ENCODE data around the gene BNC1.

The BNC1 gene

GRCh38 chr15:83284559-83285283, at the start of gene BNC1:
Gene BNC1 (minus strand): TSS chr15:83284664. CDS start chr15:83284628, 36 bp downstream.
- DNase-seq, result no peak

- no peak for DNase-seq
Measured at GRCh38 chr15:83327041-83327440, 42.6 kb upstream of the BNC1 start.

GRCh38 chr15:83324799-83325198, 40.3 kb upstream of the BNC1 start:
- no peak for DNase-seq

- no peak for DNase-seq
Measured at GRCh38 chr15:83323296-83323711, 38.8 kb upstream of the BNC1 start.

- no peak for DNase-seq
Measured at GRCh38 chr15:83322691-83323090, 38.2 kb upstream of the BNC1 start.

- no peak for DNase-seq
Measured at GRCh38 chr15:83322061-83322460, 37.6 kb upstream of the BNC1 start.

- DNase-seq, result no peak
Measured at GRCh38 chr15:83320844-83321243, 36.4 kb upstream of the BNC1 start.

- no peak for DNase-seq
Measured at GRCh38 chr15:83320404-83320803, 35.9 kb upstream of the BNC1 start.

- DNase-seq, result no peak
Measured at GRCh38 chr15:83319771-83320170, 35.3 kb upstream of the BNC1 start.

- no peak for DNase-seq
Measured at GRCh38 chr15:83318861-83319415, 34.5 kb upstream of the BNC1 start.

- no peak for DNase-seq
Measured at GRCh38 chr15:83318036-83318435, 33.6 kb upstream of the BNC1 start.

GRCh38 chr15:83312071-83312470, 27.6 kb upstream of the BNC1 start:
- DNase-seq, result no peak

- DNase-seq, result no peak
Measured at GRCh38 chr15:83310521-83311456, 26.3 kb upstream of the BNC1 start.

GRCh38 chr15:83308671-83309070, 24.2 kb upstream of the BNC1 start:
- no peak for DNase-seq

- no peak for DNase-seq
Measured at GRCh38 chr15:83306561-83306960, 22.1 kb upstream of the BNC1 start.

- no peak for DNase-seq
Measured at GRCh38 chr15:83305704-83306291, 21.3 kb upstream of the BNC1 start.

- no peak for DNase-seq
Measured at GRCh38 chr15:83304861-83305703, 20.6 kb upstream of the BNC1 start.

GRCh38 chr15:83303535-83303934, 19.1 kb upstream of the BNC1 start:
- DNase-seq, result no peak

- DNase-seq, result no peak
Measured at GRCh38 chr15:83300826-83301225, 16.4 kb upstream of the BNC1 start.

GRCh38 chr15:83299462-83299861, 15.0 kb upstream of the BNC1 start:
- no peak for DNase-seq

- no peak for DNase-seq
Measured at GRCh38 chr15:83295417-83295816, 11.0 kb upstream of the BNC1 start.

- DNase-seq, result no peak
Measured at GRCh38 chr15:83293201-83293600, 8.7 kb upstream of the BNC1 start.
